Neural progenitor cell (in vitro differentiated cells): ENCODE measurements around the gene LAMB4. TPM values are rescaled to one million over a fixed set of nuclear protein-coding genes. Genes with fewer than 3 reads are reported as not detected.

Source experiments
- DNase-seq: peaks from one replicate; pipeline ENCODE4 v3.0.0-alpha.2; 2016; ENCODE audit warnings: low spot score
- H2AFZ ChIP-seq: fragments of 200-600 bp; sonication (generic); replicated peaks from 2 replicates; pipeline ENCODE4 v1.6.1; 2016; ENCODE audit warnings: antibody characterized with exemption
- H3F3A ChIP-seq: fragments of 200-600 bp; sonication (generic); 2 replicates; pipeline ENCODE4 v1.6.1; 2016; ENCODE audit warnings: antibody characterized with exemption, low read depth
- H3K27ac ChIP-seq: fragments of 200-600 bp; sonication (generic); 2 replicates; pipeline ENCODE4 v1.5.1; 2016; ENCODE audit warnings: mild to moderate bottlenecking
- H3K27me3 ChIP-seq: fragments of 200-600 bp; sonication (generic); 2 replicates; pipeline ENCODE4 v1.6.1; 2016; ENCODE audit warnings: mild to moderate bottlenecking, moderate library complexity
- H3K36me3 ChIP-seq: fragments of 200-600 bp; sonication (generic); 2 replicates; pipeline ENCODE4 v1.5.1; 2016
- H3K4me1 ChIP-seq: fragments of 200-600 bp; sonication (generic); 2 replicates; pipeline ENCODE4 v1.6.1; 2016; ENCODE audit warnings: mixed run types
- H3K4me2 ChIP-seq: fragments of 200-600 bp; sonication (generic); 2 replicates; pipeline ENCODE4 v1.6.1; 2016
- H3K4me3 ChIP-seq: fragments of 200-600 bp; sonication (generic); 2 replicates; pipeline ENCODE4 v1.5.1; 2016
- H3K79me2 ChIP-seq: fragments of 200-600 bp; sonication (generic); 2 replicates; pipeline ENCODE4 v1.6.1; 2016; ENCODE audit warnings: low read depth
- H3K9ac ChIP-seq: fragments of 200-600 bp; sonication (generic); 2 replicates; pipeline ENCODE4 v1.6.1; 2016
- H3K9me3 ChIP-seq: fragments of 200-600 bp; sonication (generic); 2 replicates; pipeline ENCODE4 v1.5.1; 2016; ENCODE audit warnings: low read depth
- H4K20me1 ChIP-seq: fragments of 200-600 bp; sonication (generic); 2 replicates; pipeline ENCODE4 v1.6.1; 2016; ENCODE audit warnings: low read depth
- H3K27ac Mint-ChIP-seq: 3 replicates; pipeline ENCODE4 v1.8.0; 2021; ENCODE audit warnings: mixed read lengths
- H3K27me3 Mint-ChIP-seq: 2 replicates; pipeline ENCODE4 v1.8.0; 2022; ENCODE audit warnings: low read depth, mild to moderate bottlenecking, inconsistent platforms, moderate library complexity, mixed read lengths; ENCODE audit not compliant: insufficient read depth
- H3K36me3 Mint-ChIP-seq: 3 replicates; pipeline ENCODE4 v1.8.0; 2021; ENCODE audit warnings: mixed read lengths
- H3K4me1 Mint-ChIP-seq: 3 replicates; pipeline ENCODE4 v1.8.0; 2021; ENCODE audit warnings: mixed read lengths
- H3K4me3 Mint-ChIP-seq: 3 replicates; pipeline ENCODE4 v1.8.0; 2021; ENCODE audit warnings: mild to moderate bottlenecking, moderate library complexity, mixed read lengths
- H3K9me3 Mint-ChIP-seq: 3 replicates; pipeline ENCODE4 v1.8.0; 2020; ENCODE audit warnings: mixed read lengths
- CTCF ChIP-seq: fragments of 200-600 bp; sonication (generic); IDR thresholded peaks from 2 replicates; pipeline ENCODE4 v1.5.1; 2017; ENCODE audit warnings: antibody characterized with exemption, mild to moderate bottlenecking
- EZH2 ChIP-seq: fragments of 200-600 bp; sonication (generic); IDR thresholded peaks from 2 replicates; pipeline ENCODE4 v1.6.1; 2017; ENCODE audit warnings: antibody characterized with exemption, mild to moderate bottlenecking, moderate library complexity
- EZH2phosphoT487 ChIP-seq: fragments of 200-600 bp; sonication (generic); IDR thresholded peaks from 2 replicates; pipeline ENCODE4 v1.6.1; 2017; ENCODE audit warnings: antibody characterized with exemption
- total RNA-seq: library from RNA; depleted of rRNA; stranded (reverse); fragments of >200 nt; gene quantifications from 2 replicates; pipeline ENCODE4 v1.2.3, GENCODE V29; 2015; ENCODE audit warnings: low replicate concordance

Gene LAMB4
- total RNA-seq, 1 donor from 2014 or later, result not detected

- Histone ChIP-seq H3K9ac (no peak overlapping the region), H3K9me3 (no peaks in the 10 kb centered on the region), H3K4me2 (no peak overlapping the region), H3K36me3 (no peaks in the 10 kb centered on the region), H2AFZ (no peak overlapping the region), H3K4me1 (peaks cover 5% of the 10 kb centered on the region), H3K27ac (no peak overlapping the region), H3F3A (peaks cover 26% of the 10 kb centered on the region), H3K79me2 (no peaks in the 10 kb centered on the region), H4K20me1 (no peaks in the 10 kb centered on the region), H3K27me3 (peaks cover 62% of the 10 kb centered on the region), H3K4me3 (no peak overlapping the region)
- no peak overlapping the region for H3K27ac Mint-ChIP-seq
- peaks cover 14% of the 10 kb centered on the region for H3K4me1 Mint-ChIP-seq
- TF ChIP-seq EZH2phosphoT487, result no peak
- no peak for TF ChIP-seq CTCF
- TF ChIP-seq EZH2, result no peak
- H3K27me3 Mint-ChIP-seq, result peaks cover 30% of the 10 kb centered on the region
- no peaks in the 10 kb centered on the region for H3K36me3 Mint-ChIP-seq
- H3K4me3 Mint-ChIP-seq, result no peak overlapping the region
- no peaks in the 10 kb centered on the region for H3K9me3 Mint-ChIP-seq
- no peak for DNase-seq
These were observed 122.9 kb downstream of the LAMB4 start for GRCh38 chr7:108007261-108007660.

GRCh38 chr7:108004220-108005142, 125.7 kb downstream of the LAMB4 start:
- peaks cover 34% of the 10 kb centered on the region for H3F3A ChIP-seq
- H3K36me3 Mint-ChIP-seq, result no peaks in the 10 kb centered on the region
- DNase-seq, result peak; percentile 39
- no peaks in the 10 kb centered on the region for H3K79me2 ChIP-seq
- no peak overlapping the region for H3K27ac Mint-ChIP-seq
- no peaks in the 10 kb centered on the region for H3K9me3 ChIP-seq
- no peaks in the 10 kb centered on the region for H3K9me3 Mint-ChIP-seq
- no peak overlapping the region for H2AFZ ChIP-seq
- H3K4me3 Mint-ChIP-seq, result peak overlapping the region; percentile 80
- H3K4me3 ChIP-seq, result no peak overlapping the region
- no peaks in the 10 kb centered on the region for H4K20me1 ChIP-seq
- TF ChIP-seq EZH2phosphoT487 (no peak), EZH2 (no peak), CTCF (no peak)
- no peak overlapping the region for H3K9ac ChIP-seq
- peak overlapping the region; percentile 91 for H3K4me2 ChIP-seq
- peaks cover 18% of the 10 kb centered on the region for H3K4me1 Mint-ChIP-seq
- peaks cover 37% of the 10 kb centered on the region for H3K27me3 Mint-ChIP-seq
- no peak overlapping the region for H3K27ac ChIP-seq
- H3K4me1 ChIP-seq, result peaks cover 16% of the 10 kb centered on the region
- peaks cover 79% of the 10 kb centered on the region for H3K27me3 ChIP-seq
- no peaks in the 10 kb centered on the region for H3K36me3 ChIP-seq

GRCh38 chr7:108003599-108003935, 126.6 kb downstream of the LAMB4 start:
- peak overlapping the region; percentile 80 for H3K4me3 Mint-ChIP-seq
- Histone ChIP-seq H3K4me1 (peaks cover 16% of the 10 kb centered on the region), H3K79me2 (no peaks in the 10 kb centered on the region), H3K27me3 (peaks cover 79% of the 10 kb centered on the region), H3K4me2 (peak overlapping the region; percentile 91), H3K9me3 (no peaks in the 10 kb centered on the region), H3K4me3 (peak overlapping the region; percentile 77), H3K36me3 (no peaks in the 10 kb centered on the region), H3K9ac (no peak overlapping the region), H2AFZ (peak overlapping the region; percentile 83), H4K20me1 (no peaks in the 10 kb centered on the region), H3K27ac (no peak overlapping the region), H3F3A (peaks cover 34% of the 10 kb centered on the region)
- no peak for DNase-seq
- H3K27ac Mint-ChIP-seq, result no peak overlapping the region
- TF ChIP-seq EZH2 (no peak), EZH2phosphoT487 (peak; percentile 74), CTCF (no peak)
- no peaks in the 10 kb centered on the region for H3K9me3 Mint-ChIP-seq
- H3K36me3 Mint-ChIP-seq, result no peaks in the 10 kb centered on the region
- H3K27me3 Mint-ChIP-seq, result peaks cover 42% of the 10 kb centered on the region
- peaks cover 18% of the 10 kb centered on the region for H3K4me1 Mint-ChIP-seq
